CD4-positive, alpha-beta T cell treated with Interleukin-6 for 4 hours (primary cell): ENCODE measurements around the gene IRF1.

Experiments
- DNase-seq: peaks from one replicate; pipeline ENCODE4 v3.0.0-alpha.2; 2020; ENCODE audit warnings: mixed read lengths

IRF1 gene

DNA sequence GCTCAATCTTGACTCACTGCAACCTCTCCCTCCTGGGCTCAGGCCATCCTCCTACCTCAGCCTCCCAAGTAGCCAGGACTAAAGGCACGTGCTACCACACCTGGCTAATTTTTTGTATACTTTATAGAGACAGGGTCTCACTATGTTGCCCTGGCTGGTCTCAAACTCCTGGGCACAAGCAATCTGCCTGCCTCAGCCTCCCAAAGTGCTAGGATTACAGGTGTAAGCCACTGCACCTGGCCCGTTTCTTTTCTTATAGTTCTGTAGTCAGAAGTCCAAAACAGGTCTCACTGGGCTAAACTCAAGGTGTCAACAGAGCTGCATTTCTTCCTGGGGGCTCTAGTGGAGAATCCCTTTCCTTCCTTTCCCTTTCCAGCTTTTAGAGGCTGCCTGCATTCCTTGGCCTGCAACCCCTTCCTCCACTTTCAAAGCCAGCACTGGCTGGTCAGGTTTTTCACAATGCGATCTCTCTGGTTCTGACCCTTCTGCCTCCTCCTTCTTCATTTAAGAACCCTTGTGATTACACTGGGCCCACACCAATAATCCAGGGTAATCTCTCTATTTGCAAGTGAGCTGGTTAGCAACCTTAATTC is 16.3 kb downstream of the IRF1 start:
- no peak for DNase-seq

- DNase-seq: no peak
Measured at GRCh38 chr5:132473668-132474067, 16.9 kb downstream of the IRF1 start.

DNA sequence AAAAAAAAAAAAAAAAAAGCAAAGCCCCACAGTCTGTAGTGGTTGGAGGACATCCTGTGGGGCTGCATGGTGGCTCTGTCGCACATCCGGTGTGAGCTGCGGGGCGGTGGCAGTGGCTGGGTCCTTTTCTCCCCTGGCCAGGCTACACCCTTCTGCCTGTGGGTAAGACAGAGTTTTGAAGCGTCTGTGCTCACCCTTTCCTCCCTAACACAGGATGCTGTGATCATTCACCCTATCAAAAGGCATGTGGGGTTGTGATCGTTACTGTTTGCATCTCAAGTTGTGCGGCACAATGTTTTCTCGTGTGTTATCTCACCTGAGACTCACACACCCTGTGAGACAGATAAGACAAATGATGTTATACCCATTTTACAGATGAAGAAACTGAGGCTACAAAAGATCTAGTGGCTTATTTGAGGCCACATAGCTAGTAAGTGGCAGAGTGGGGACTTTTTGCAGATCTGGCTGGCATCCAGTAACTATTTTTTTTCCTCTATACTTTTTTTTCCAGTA is 17.5 kb downstream of the IRF1 start:
- peak; percentile 77 for DNase-seq

- no peak for DNase-seq
Measured at GRCh38 chr5:132472431-132472830, 18.1 kb downstream of the IRF1 start.

GRCh38 chr5:132471944-132472343 is 18.6 kb downstream of the IRF1 start:
- no peak for DNase-seq

DNA sequence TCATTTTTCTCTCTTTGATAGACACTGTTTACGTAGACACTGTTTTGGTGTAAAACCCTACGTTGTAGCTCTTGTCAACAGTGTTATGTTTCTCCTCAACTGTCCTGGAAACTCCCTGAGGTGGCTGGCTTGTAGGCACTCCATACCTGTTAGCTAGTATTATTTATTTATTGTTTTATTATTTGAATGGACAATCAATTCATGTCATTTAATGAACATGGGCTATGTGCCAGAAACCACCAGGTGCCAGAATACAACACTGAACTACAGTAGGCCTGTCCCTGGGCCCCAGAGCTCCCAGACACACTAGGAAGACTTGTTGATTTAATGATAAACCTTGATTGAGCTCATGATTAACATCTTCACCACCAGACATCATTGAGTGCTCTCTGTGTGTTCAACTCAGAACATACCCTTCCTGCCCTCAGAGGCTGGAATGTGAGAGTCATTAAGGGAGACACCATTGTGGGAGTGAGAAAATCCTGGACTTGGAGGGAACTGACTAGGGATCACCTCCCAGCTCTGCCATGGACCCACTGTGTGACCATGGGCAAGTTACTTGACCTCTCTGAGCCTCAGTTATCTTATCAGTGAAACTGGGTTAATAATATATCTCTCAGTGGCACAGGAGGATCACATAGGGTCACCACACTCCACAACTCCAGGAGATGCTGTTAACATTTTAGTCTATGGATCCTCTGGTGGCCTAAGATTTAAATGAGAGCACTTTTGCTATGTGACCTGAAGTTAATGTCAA is 19.2 kb downstream of the IRF1 start:
- DNase-seq: no peak

GRCh38 chr5:132470596-132470995 is 20.0 kb downstream of the IRF1 start:
- no peak for DNase-seq

GRCh38 chr5:132470010-132470392 is 20.6 kb downstream of the IRF1 start:
- no peak for DNase-seq

DNA sequence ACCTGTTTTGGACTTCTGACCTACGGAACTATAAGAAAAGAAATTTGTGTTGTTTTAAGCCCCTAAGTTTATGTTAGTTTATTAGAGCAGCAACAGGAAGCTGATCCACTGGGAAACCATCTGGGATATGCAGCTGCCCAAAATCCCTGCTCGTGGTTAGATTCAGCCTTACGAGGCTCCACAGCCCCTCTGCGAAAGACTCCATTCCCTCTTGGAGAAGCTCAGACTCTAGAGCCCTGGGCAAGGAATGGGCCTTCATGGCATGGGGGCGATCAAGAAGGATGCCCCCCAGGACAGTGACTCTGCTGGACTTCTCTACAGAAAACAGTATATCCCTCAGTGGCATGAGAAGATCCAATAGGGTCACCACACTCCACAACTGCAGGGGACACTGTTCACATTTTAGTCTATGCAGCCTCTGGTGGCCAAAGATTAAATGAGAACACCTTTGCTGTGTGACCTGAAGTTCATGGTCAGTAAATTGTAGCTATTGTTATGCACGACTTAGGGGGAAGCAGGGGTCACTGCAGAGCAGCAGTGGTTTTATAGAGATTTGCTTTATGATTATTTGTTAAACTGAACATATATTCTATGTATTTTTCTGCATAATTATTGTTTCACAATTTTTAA is 21.1 kb downstream of the IRF1 start:
- DNase-seq: no peak

GRCh38 chr5:132468656-132469379 is 21.8 kb downstream of the IRF1 start:
- DNase-seq: no peak

GRCh38 chr5:132467287-132467984 is 23.1 kb downstream of the IRF1 start:
- no peak for DNase-seq

GRCh38 chr5:132466433-132467286 is 23.9 kb downstream of the IRF1 start:
- DNase-seq: peak; percentile 75

- DNase-seq: peak; percentile 36
Measured at GRCh38 chr5:132465059-132465707, 25.4 kb downstream of the IRF1 start.

DNA sequence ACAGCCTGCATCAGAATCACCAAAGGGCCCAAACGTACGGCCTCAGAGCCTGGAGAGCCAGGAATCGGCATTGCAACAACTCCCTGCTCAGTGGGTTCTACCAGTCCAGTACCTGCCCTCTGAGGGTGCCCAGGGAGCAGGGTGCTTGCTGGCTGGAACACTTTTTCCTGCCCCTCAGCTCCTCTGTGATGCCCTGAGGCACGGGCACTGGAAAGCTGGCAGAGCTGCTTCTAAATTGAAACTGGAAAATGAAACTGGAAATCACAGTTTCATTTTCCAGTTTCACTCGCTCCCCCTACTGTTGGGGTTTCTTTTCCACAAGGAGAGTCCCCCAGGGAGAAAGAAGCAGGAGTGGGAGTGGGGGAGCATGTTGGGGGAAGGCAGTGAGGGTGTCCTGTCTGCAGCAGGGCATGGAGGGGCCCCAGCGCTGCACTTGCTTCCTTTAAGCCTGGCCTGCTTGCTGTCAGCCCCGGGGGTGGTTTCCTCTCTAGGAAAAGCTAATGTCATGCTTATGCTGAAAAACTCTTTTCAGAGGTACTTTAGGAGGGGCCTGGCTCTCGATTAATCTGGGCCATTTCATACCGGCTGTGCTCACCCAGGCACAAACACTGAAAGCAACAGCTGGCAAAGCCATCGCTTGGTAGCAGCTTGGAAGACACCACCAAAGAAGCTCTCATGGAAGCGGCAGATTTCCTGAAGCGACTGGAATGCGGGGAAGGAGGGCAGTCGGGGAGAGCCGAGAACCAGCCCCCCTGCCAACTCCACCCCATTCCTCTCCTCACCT is 26.2 kb downstream of the IRF1 start:
- peak; percentile 55 for DNase-seq

DNA sequence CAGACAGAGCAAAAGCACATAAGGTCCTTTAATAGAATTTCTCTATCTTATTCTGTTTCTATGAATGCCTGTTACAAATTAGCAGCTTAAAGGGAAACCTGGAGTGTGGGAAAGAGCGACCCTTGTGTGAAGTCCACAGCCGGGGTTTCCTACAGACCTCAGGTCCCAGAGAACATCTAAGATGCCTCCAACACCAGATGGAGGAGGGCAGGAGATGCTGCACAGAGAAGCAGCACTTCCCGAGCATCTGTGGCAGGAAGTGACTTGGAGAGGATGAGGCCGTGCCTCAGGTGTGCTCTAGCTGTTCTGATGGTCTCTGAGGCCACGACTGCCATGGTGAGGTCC is 26.8 kb downstream of the IRF1 start:
- DNase-seq: peak; percentile 34

GRCh38 chr5:132462856-132463745 is 27.5 kb downstream of the IRF1 start:
- DNase-seq: no peak

- DNase-seq: no peak
Measured at GRCh38 chr5:132462333-132462732, 28.2 kb downstream of the IRF1 start.

GRCh38 chr5:132461569-132462070 is 29.0 kb downstream of the IRF1 start:
- DNase-seq: no peak
